Measurements from ENCODE around the gene THOC3. TPM values are rescaled to one million over a fixed set of nuclear protein-coding genes. Genes with fewer than 3 reads are reported as not detected.
A peak's percentile ranks its signal among the peaks of the same experiment; 100 is the strongest.

The THOC3 gene
- polyA plus RNA-seq, 1 of the 3 experiments (the other 2 are of a cell fraction): 65.2 TPM

DNA sequence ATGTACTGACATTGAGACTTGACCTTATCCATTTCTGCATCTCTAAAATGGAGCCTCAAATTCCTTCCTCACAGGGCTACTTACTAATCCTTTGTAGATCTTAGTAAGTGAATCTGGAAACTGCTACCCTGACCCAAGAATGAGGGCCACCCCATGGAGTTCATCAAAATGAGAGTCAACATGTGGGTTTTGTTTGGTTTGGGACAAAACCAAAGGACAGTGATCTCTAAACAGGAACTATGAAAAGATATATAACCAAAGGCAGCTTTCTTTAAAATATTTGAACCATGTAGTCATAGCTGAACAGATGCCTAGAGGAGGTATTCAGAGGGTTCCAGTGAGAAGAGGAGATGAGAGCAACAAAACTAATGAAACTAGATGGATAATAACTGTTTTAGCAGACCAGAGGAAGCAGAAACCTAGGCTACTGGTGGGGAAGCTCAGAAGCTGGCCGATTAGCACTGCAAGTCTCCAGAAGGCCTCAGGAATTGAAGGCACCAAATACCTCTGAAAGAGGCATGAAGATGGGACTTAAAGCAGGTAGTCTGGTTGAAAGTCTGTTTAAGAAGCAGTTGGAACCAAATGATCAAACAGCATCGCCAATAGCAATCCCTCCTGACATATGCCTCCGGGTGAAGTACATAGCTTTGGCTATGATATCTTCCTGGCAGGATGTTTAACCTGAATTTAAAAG lies 45.8 kb downstream of the THOC3 start (continued):
- TF ChIP-seq TAF1 (IDR thresholded peaks at IDR 0.05; ENCODE audit: borderline replicate concordance, low read depth, low read length) (0 out of 2 replicates have a peak, but pooled peaks have one; percentile 16), RXRA (IDR thresholded peaks at IDR 0.05; ENCODE audit: borderline replicate concordance, low read depth) (peak; percentile 81), EP300 (IDR thresholded peaks at IDR 0.05; ENCODE audit: borderline replicate concordance in 1 of 2, low read depth in 1 of 2, low read length in 1 of 2) (peak in 1 of 2 experiments; percentile 90; a peak in 2 of 4 replicates), FOSL2 (IDR thresholded peaks at IDR 0.05; ENCODE audit: borderline replicate concordance, low read depth) (peak; percentile 92; the same call in 1 of the 2 replicates), GABPA (IDR thresholded peaks at IDR 0.05; ENCODE audit: low read depth) (no peak), ELF1 (IDR thresholded peaks at IDR 0.05) (peak; percentile 53; the same call in 1 of the 2 replicates)
- TF ChIP-seq, protein P1, sequence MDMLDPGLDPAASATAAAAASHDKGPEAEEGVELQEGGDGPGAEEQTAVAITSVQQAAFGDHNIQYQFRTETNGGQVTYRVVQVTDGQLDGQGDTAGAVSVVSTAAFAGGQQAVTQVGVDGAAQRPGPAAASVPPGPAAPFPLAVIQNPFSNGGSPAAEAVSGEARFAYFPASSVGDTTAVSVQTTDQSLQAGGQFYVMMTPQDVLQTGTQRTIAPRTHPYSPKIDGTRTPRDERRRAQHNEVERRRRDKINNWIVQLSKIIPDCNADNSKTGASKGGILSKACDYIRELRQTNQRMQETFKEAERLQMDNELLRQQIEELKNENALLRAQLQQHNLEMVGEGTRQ (IDR thresholded peaks at IDR 0.05; ENCODE audit: borderline replicate concordance, low read depth, low read length): no peak

DNA sequence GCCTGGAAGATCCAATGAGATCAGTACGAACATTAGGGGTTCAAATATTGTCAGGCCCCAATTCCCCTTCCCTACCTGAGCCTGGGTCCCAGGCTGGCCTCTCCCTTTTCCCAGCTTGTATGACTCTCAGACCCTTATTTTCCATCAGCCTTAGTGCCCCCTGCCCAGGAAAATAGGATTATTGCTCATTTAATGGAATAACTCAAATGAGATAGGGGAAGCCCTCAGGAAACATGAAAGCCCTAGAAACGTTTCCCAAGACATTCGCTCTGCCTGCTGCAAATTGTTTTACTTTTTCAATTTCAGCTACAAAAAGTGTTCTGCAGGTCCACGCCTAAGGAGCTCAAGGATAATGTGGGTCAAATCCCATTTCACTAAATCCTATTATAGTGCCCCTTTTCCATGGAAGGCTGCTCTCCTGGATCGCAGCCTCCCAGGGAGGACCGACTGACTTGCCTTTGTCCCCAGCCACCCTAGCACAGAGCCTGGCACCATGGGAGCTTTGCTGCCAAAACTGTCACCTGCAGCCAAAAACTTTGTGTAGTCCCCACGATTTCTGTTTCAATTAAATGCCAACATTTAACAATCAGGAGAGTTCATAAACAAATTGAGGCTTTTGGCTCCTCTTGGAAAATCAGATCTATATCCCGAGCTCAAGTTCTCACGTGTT lies 46.9 kb downstream of the THOC3 start:
- H3K27ac ChIP-seq (ENCODE audit: low read depth in 2 of 2, low read length in 1 of 2): peak overlapping the region in 1 of 2 experiments; percentile 80; a peak in 2 of 4 replicates
- H3K4me3 ChIP-seq (ENCODE audit: low read depth in 2 of 2, low read length in 1 of 2): no peak overlapping the region
- H3K27me3 ChIP-seq (ENCODE audit: insufficient read depth): no peaks in the 10 kb centered on the region
- no peak overlapping the region for H2AFZ ChIP-seq (ENCODE audit: low read depth)
- H3K36me3 ChIP-seq (replicated peaks in 1 of 2; ENCODE audit: control insufficient read depth in 1 of 2, insufficient read depth in 2 of 2, low read length in 1 of 2): no peaks in the 10 kb centered on the region
- H4K20me1 ChIP-seq (ENCODE audit: insufficient read depth): no peaks in the 10 kb centered on the region
- H3K4me1 ChIP-seq (ENCODE audit: control insufficient read depth in 1 of 2, insufficient read depth in 2 of 2, low read depth in 1 of 2, low read length in 1 of 2): peaks cover 0 to 28% of the 10 kb centered on the region in 2 experiments; a peak in 2 of 4 replicates
- 88% methylated on average over 9 of the region's 9 CpGs for WGBS (ENCODE audit: low lambda C conversion rate)
- no peak for DNase-seq
- H3K9me2 ChIP-seq: no peaks in the 10 kb centered on the region
- CTCF ChIA-PET: interaction anchor here (1.0 to 1.1 kb wide), 2 partner anchors 191 to 387 kb away, joined by 4 to 5 read pairs; no protein-coding TSS in a partner anchor
- POLR2A ChIA-PET: no interaction called here
- TF ChIP-seq EZH2phosphoT487 (IDR thresholded peaks at IDR 0.05; ENCODE audit: borderline replicate concordance, low read depth) (no peak), NFIC (IDR thresholded peaks at IDR 0.05; ENCODE audit: borderline replicate concordance) (no peak), FOXJ3 (CRISPR knock-in tag; IDR thresholded peaks at IDR 0.05) (no peak), MXI1 (IDR thresholded peaks at IDR 0.05; ENCODE audit: low read depth, low read length) (no peak), YY1 (IDR thresholded peaks at IDR 0.05; ENCODE audit: low read depth) (no peak), RXRA (IDR thresholded peaks at IDR 0.05; ENCODE audit: borderline replicate concordance, low read depth) (no peak)
- TF ChIP-seq, protein P2, sequence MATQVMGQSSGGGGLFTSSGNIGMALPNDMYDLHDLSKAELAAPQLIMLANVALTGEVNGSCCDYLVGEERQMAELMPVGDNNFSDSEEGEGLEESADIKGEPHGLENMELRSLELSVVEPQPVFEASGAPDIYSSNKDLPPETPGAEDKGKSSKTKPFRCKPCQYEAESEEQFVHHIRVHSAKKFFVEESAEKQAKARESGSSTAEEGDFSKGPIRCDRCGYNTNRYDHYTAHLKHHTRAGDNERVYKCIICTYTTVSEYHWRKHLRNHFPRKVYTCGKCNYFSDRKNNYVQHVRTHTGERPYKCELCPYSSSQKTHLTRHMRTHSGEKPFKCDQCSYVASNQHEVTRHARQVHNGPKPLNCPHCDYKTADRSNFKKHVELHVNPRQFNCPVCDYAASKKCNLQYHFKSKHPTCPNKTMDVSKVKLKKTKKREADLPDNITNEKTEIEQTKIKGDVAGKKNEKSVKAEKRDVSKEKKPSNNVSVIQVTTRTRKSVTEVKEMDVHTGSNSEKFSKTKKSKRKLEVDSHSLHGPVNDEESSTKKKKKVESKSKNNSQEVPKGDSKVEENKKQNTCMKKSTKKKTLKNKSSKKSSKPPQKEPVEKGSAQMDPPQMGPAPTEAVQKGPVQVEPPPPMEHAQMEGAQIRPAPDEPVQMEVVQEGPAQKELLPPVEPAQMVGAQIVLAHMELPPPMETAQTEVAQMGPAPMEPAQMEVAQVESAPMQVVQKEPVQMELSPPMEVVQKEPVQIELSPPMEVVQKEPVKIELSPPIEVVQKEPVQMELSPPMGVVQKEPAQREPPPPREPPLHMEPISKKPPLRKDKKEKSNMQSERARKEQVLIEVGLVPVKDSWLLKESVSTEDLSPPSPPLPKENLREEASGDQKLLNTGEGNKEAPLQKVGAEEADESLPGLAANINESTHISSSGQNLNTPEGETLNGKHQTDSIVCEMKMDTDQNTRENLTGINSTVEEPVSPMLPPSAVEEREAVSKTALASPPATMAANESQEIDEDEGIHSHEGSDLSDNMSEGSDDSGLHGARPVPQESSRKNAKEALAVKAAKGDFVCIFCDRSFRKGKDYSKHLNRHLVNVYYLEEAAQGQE (IDR thresholded peaks at IDR 0.05; ENCODE audit: low read depth, low read length): no peak
- no peaks in the 10 kb centered on the region for H3K9me3 ChIP-seq
- H3K79me2 ChIP-seq (ENCODE audit: insufficient read depth): no peaks in the 10 kb centered on the region
- no peak overlapping the region for H3K9ac ChIP-seq
- H3F3A ChIP-seq (replicated peaks; ENCODE audit: insufficient read depth): peaks cover 22% of the 10 kb centered on the region
- H3K4me2 ChIP-seq: peak overlapping the region; percentile 27
